ENCODE data around the gene TET1. TPM values are rescaled to one million over a fixed set of nuclear protein-coding genes. Genes with fewer than 3 reads are reported as not detected.
A peak's percentile ranks its signal among the peaks of the same experiment; 100 is the strongest.

TET1 gene
- polyA plus RNA-seq, 2 of the 4 experiments (the other 2 are of a cell fraction): 0.45 to 1.8 TPM

DNA sequence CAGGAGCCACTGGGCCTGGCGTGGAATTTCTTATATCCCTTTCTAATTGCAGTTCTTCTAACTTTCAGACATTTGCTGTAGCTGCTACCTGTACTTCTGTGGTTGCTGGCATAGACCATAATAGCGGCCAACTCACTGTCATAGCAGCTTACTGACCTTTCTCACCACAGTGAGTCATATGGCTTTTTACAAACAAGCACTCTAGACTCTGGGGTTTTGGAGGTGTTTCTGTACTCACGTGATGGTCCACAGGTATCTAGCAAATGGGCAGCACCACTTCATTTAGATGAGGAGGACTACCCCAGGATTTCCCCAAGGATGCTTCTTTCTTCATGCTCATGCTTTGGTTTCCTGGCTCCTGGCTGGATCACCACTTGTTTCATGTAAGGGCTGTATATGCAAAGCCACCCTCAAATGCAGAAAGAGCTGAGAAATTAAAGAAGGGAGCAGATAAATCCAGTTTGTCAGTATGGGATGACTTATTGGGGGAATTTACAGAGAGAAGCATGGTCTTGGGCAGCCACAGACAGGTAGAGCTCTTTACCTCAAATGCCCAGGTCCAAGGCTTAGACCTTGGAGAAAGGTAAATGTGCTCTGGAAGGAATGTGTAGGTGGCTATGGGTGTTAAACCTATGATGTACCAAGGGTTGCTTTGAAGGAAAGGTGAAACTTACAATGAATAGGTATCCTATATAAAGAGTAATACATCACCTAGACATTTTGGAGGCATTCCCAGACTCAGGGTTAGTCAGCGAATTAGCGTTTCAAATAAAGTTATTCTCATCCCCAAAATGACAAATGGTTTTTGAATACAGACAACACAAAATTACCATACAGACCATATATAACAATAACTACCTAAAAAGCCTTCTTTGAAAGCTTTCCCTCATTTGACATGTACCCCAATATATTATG, 16.9 kb upstream of the TET1 start:
- CTCF ChIA-PET: interaction anchor here (0.6 to 1.7 kb wide), 2 partner anchors 8 to 118 kb away, joined by 3 to 9 read pairs; no protein-coding TSS in a partner anchor
- peak overlapping the region in 1 of 2 experiments; percentile 67; a peak in 2 of 6 replicates for H3K27ac ChIP-seq
- H3K4me1 ChIP-seq: peaks cover 29% of the 10 kb centered on the region
- no peak overlapping the region for H3K4me3 ChIP-seq
- H3K4me2 ChIP-seq: peak overlapping the region; percentile 55
- POLR2A ChIA-PET: no interaction called here
- DNase-seq (ENCODE audit: low read depth in 1 of 2, low spot score in 1 of 2) (peak; percentile 36 to 37), ATAC-seq (peak; percentile 80 to 94), FAIRE-seq (no peak)
- TF ChIP-seq FOSL2 (IDR thresholded peaks at IDR 0.05): no peak
- peak; percentile 38; the same call in 1 of the 2 replicates for TF ChIP-seq FOSL2 (CRISPR knock-in tag; IDR thresholded peaks at IDR 0.05)
- TF ChIP-seq, protein P1, sequence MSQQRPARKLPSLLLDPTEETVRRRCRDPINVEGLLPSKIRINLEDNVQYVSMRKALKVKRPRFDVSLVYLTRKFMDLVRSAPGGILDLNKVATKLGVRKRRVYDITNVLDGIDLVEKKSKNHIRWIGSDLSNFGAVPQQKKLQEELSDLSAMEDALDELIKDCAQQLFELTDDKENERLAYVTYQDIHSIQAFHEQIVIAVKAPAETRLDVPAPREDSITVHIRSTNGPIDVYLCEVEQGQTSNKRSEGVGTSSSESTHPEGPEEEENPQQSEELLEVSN (IDR thresholded peaks at IDR 0.05; ENCODE audit: borderline replicate concordance, low read depth): no peak
- WGBS (ENCODE audit: missing lambda C conversion rate): 30% methylated on average over 5 of the region's 5 CpGs
- no peaks in the 10 kb centered on the region for H3K9me3 ChIP-seq

DNA sequence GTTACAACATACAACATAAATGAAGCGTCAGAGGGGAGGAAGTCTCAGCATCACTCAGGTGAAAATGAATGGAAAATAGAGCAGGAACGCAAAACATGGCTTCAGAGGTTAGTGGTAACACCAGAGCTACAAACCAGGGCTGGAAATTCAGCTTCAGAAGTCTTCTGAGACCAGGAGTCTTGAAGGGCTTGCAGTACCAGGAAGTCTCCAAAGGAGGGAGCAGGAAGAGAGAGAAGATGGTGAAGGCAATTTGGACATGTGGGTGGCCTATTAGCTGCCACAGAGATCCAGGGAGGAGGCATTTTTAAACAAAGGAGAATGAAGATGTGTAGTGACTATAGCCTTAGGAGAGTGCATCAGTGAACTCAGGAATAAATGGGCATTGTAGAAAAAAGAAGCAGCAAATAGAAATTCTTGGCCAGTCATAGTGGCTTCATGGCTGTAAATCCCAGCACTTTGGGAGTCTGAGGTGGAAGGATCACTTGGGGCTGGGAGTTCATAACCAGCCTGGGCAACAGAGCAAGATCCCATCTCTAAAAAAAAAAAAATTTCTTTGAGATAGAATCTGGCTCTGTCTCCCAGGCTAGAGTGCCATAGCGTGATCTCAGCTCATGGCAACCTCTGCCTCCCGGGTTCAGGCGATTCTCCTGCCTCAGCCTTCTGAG, 9.3 kb upstream of the TET1 start:
- WGBS (ENCODE audit: missing lambda C conversion rate): 62% methylated on average over 5 of the region's 5 CpGs

DNA sequence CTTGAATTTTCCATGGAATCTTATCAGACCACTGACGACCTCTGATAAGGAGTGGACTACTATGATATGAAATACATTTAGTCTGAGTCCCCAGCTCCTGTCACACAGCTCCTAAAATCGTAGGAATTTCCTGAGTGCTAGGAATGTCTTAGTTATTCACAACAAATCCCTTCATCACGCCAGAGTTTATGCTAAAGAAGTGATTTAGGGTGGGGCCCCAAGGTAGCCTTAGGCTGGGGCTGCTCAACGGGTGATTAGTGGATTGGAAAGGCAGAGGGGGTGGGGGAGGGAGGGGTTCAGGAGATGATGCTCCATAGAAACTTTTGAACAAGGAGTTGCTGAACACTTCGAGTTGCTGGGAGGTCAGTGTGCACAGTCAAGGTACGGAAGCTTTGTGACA, 7.0 kb upstream of the TET1 start:
- Histone ChIP-seq H3K9me3 (no peaks in the 10 kb centered on the region), H3K4me1 (peaks cover 6% of the 10 kb centered on the region; the same call in 1 of the 3 replicates), H3K4me3 (no peak overlapping the region), H3K4me2 (no peak overlapping the region), H3K27ac (no peak overlapping the region)
- CTCF ChIA-PET: no interaction called here
- DNase-seq (ENCODE audit: low read depth in 1 of 2, low spot score in 1 of 2) (no peak), FAIRE-seq (no peak), ATAC-seq (no peak)
- POLR2A ChIA-PET: no interaction called here
- 61% methylated on average over 5 of the region's 6 CpGs for WGBS (ENCODE audit: missing lambda C conversion rate)
- no peak for TF ChIP-seq RARB (CRISPR knock-in tag; IDR thresholded peaks at IDR 0.05)
- TF ChIP-seq, protein P2, sequence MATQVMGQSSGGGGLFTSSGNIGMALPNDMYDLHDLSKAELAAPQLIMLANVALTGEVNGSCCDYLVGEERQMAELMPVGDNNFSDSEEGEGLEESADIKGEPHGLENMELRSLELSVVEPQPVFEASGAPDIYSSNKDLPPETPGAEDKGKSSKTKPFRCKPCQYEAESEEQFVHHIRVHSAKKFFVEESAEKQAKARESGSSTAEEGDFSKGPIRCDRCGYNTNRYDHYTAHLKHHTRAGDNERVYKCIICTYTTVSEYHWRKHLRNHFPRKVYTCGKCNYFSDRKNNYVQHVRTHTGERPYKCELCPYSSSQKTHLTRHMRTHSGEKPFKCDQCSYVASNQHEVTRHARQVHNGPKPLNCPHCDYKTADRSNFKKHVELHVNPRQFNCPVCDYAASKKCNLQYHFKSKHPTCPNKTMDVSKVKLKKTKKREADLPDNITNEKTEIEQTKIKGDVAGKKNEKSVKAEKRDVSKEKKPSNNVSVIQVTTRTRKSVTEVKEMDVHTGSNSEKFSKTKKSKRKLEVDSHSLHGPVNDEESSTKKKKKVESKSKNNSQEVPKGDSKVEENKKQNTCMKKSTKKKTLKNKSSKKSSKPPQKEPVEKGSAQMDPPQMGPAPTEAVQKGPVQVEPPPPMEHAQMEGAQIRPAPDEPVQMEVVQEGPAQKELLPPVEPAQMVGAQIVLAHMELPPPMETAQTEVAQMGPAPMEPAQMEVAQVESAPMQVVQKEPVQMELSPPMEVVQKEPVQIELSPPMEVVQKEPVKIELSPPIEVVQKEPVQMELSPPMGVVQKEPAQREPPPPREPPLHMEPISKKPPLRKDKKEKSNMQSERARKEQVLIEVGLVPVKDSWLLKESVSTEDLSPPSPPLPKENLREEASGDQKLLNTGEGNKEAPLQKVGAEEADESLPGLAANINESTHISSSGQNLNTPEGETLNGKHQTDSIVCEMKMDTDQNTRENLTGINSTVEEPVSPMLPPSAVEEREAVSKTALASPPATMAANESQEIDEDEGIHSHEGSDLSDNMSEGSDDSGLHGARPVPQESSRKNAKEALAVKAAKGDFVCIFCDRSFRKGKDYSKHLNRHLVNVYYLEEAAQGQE (IDR thresholded peaks at IDR 0.05): no peak
- TF ChIP-seq TFCP2L1 (CRISPR knock-in tag; IDR thresholded peaks at IDR 0.05): no peak
- TF ChIP-seq CBX2 (IDR thresholded peaks at IDR 0.05; ENCODE audit: borderline replicate concordance, low read depth): no peak
- no peak for TF ChIP-seq RCOR1 (IDR thresholded peaks at IDR 0.05; ENCODE audit: low read depth, low read length)
- TF ChIP-seq HOXB13 (CRISPR knock-in tag; IDR thresholded peaks at IDR 0.05; ENCODE audit: low read depth): no peak
- TF ChIP-seq MAFK (IDR thresholded peaks at IDR 0.05; ENCODE audit: partially characterized antibody): no peak
- TF ChIP-seq NR3C1 (IDR thresholded peaks at IDR 0.05): no peak

More for the DNA sequence above, 9.3 kb upstream of the TET1 start:
- Histone ChIP-seq H3K9me3 (no peaks in the 10 kb centered on the region), H3K4me1 (peaks cover 6% of the 10 kb centered on the region; the same call in 1 of the 3 replicates), H3K27ac (no peak overlapping the region), H3K4me2 (no peak overlapping the region), H3K4me3 (no peak overlapping the region)
- TF ChIP-seq, protein P2 (IDR thresholded peaks at IDR 0.05): no peak
- TF ChIP-seq EHF (CRISPR knock-in tag; IDR thresholded peaks at IDR 0.05): 0 out of 2 replicates have a peak, but pooled peaks have one; percentile 69
- TF ChIP-seq ESRRA (IDR thresholded peaks at IDR 0.05; ENCODE audit: borderline replicate concordance, low read length): no peak
- no peak for TF ChIP-seq RNF2 (IDR thresholded peaks at IDR 0.05; ENCODE audit: borderline replicate concordance, low read depth)
- TF ChIP-seq RAD21 (conservative IDR thresholded peaks at IDR 0.05 in 1 of 2, IDR thresholded peaks at IDR 0.05 in 1 of 2): peak; percentile 57 to 70
- no peak for TF ChIP-seq FOSB (CRISPR knock-in tag; IDR thresholded peaks at IDR 0.05)
- TF ChIP-seq, protein P3, sequence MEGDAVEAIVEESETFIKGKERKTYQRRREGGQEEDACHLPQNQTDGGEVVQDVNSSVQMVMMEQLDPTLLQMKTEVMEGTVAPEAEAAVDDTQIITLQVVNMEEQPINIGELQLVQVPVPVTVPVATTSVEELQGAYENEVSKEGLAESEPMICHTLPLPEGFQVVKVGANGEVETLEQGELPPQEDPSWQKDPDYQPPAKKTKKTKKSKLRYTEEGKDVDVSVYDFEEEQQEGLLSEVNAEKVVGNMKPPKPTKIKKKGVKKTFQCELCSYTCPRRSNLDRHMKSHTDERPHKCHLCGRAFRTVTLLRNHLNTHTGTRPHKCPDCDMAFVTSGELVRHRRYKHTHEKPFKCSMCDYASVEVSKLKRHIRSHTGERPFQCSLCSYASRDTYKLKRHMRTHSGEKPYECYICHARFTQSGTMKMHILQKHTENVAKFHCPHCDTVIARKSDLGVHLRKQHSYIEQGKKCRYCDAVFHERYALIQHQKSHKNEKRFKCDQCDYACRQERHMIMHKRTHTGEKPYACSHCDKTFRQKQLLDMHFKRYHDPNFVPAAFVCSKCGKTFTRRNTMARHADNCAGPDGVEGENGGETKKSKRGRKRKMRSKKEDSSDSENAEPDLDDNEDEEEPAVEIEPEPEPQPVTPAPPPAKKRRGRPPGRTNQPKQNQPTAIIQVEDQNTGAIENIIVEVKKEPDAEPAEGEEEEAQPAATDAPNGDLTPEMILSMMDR (IDR thresholded peaks at IDR 0.05): peak; percentile 50
- peak; percentile 54; the same call in 2 of the 3 replicates for TF ChIP-seq SMC3 (IDR thresholded peaks at IDR 0.05)
- no peak for TF ChIP-seq NPAS2 (CRISPR knock-in tag; IDR thresholded peaks at IDR 0.05; ENCODE audit: borderline replicate concordance)
- peak; percentile 89 to 91 for ATAC-seq
- ChIA-PET POLR2A (interaction anchor here (0.6 to 1.9 kb wide), 2 partner anchors 9 to 111 kb away, joined by 4 to 7 read pairs; partner anchors contain the start of gene TET1), CTCF (interaction anchor here (0.6 to 4.0 kb wide), 27 partner anchors 9 to 349 kb away, joined by 3 to 31 read pairs (median 4); partner anchors contain the start of gene TET1)
- no peak for FAIRE-seq
- peak; percentile 70 to 86 for DNase-seq (ENCODE audit: low read depth in 1 of 2, low spot score in 1 of 2)

Measured in A549 (cell line).